Lower lobe of right lung (tissue), 2 donors: ENCODE data around the gene UNC13C. TPM values are rescaled to one million over a fixed set of nuclear protein-coding genes. Genes with fewer than 3 reads are reported as not detected.
"Not testable (repeated sequence)": the region's sequence is repeated elsewhere in the genome, so short reads cannot be mapped to it uniquely, and the experiment has no call there.

Experiments
- ATAC-seq, 2 donors: fragments of 200-7000 bp; cut with Tn5 transposase; one replicate each; pipeline ENCODE4 v1.9.1; 2020 to 2022; ENCODE audit warnings: mild to moderate bottlenecking in 2 of 2, moderate library complexity in 2 of 2
- DNase-seq: peaks from one replicate; pipeline ENCODE4 v3.0.0-alpha.2; 2020
- H3K27ac ChIP-seq: fragments of 200-600 bp; one replicate; pipeline ENCODE4 v1.8.0; 2022
- H3K27me3 ChIP-seq: fragments of 200-600 bp; one replicate; pipeline ENCODE4 v1.8.0; 2022; ENCODE audit warnings: low read depth
- H3K36me3 ChIP-seq: fragments of 200-600 bp; one replicate; pipeline ENCODE4 v1.8.0; 2022; ENCODE audit warnings: mild to moderate bottlenecking
- H3K4me1 ChIP-seq: fragments of 200-600 bp; one replicate; pipeline ENCODE4 v1.8.0; 2022
- H3K4me3 ChIP-seq: fragments of 200-600 bp; one replicate; pipeline ENCODE4 v1.8.0; 2022; ENCODE audit warnings: mild to moderate bottlenecking
- H3K9me3 ChIP-seq: fragments of 200-600 bp; one replicate; pipeline ENCODE4 v1.8.0; 2022
- CTCF ChIP-seq: fragments of 200-600 bp; IDR thresholded peaks from one replicate; pipeline ENCODE4 v1.8.0; 2022; ENCODE audit warnings: antibody characterized with exemption, mild to moderate bottlenecking
- intact Hi-C: fragments of 100-400 bp; cut with DNase I; formaldehyde crosslinking; loops from one replicate; pipeline ENCODE4 v1.11.0; 2022
- total RNA-seq: library from RNA; stranded (reverse); fragmentation: NEBNext Ultra II Directional; extraction: Animal tissue kit (Norgen Biotek cat#: 25700); gene quantifications from one replicate; pipeline ENCODE4 v1.2.1, GENCODE V29; 2021
- donor health status: DM: no; HTN: yes; CAD: no; lungs with severe emphysema.

The UNC13C gene
- total RNA-seq, 1 donor from 2014 or later, result 0.12 TPM

GRCh38 chr15:54410481-54410880, 432.2 kb downstream of the UNC13C start:
- H3K27ac ChIP-seq, result no peak overlapping the region
- no peaks in the 10 kb centered on the region for H3K9me3 ChIP-seq
- ATAC-seq (no peak), DNase-seq (no peak)
- TF ChIP-seq CTCF, result no peak
- no peaks in the 10 kb centered on the region for H3K36me3 ChIP-seq
- H3K4me1 ChIP-seq, result no peaks in the 10 kb centered on the region
- intact Hi-C loops, result no loop called here
- no peak overlapping the region for H3K4me3 ChIP-seq
- H3K27me3 ChIP-seq, result no peaks in the 10 kb centered on the region

- no peaks in the 10 kb centered on the region for H3K4me1 ChIP-seq
- DNase-seq (no peak), ATAC-seq (no peak)
- no peaks in the 10 kb centered on the region for H3K27me3 ChIP-seq
- TF ChIP-seq CTCF, result no peak
- H3K36me3 ChIP-seq, result no peaks in the 10 kb centered on the region
- no peaks in the 10 kb centered on the region for H3K9me3 ChIP-seq
- no peak overlapping the region for H3K4me3 ChIP-seq
- intact Hi-C loops, result no loop called here
- H3K27ac ChIP-seq, result no peak overlapping the region
Measured at GRCh38 chr15:54424171-54424570, 445.9 kb downstream of the UNC13C start.

- TF ChIP-seq CTCF, result no peak
- Histone ChIP-seq H3K27me3 (no peaks in the 10 kb centered on the region), H3K27ac (no peak overlapping the region), H3K4me3 (no peak overlapping the region), H3K36me3 (no peaks in the 10 kb centered on the region), H3K9me3 (no peaks in the 10 kb centered on the region), H3K4me1 (no peaks in the 10 kb centered on the region)
- intact Hi-C loops, result no loop called here
- ATAC-seq (no peak), DNase-seq (no peak)
Measured at GRCh38 chr15:54428596-54428995, 450.4 kb downstream of the UNC13C start.

- H3K9me3 ChIP-seq, result peaks cover 15% of the 10 kb centered on the region
- H3K4me3 ChIP-seq, H3K27ac ChIP-seq, H3K4me1 ChIP-seq, intact Hi-C loops, H3K36me3 ChIP-seq, ATAC-seq, H3K27me3 ChIP-seq: not testable (repeated sequence)
- peak; percentile 24 for DNase-seq
Measured at GRCh38 chr15:54450288-54450687, 472.0 kb downstream of the UNC13C start.

GRCh38 chr15:54456413-54456812, 478.2 kb downstream of the UNC13C start:
- DNase-seq (no peak), ATAC-seq (no peak)
- H3K27ac ChIP-seq, result no peak overlapping the region
- intact Hi-C loops, result no loop called here
- no peaks in the 10 kb centered on the region for H3K36me3 ChIP-seq
- no peaks in the 10 kb centered on the region for H3K27me3 ChIP-seq
- H3K4me3 ChIP-seq, result no peak overlapping the region
- no peaks in the 10 kb centered on the region for H3K4me1 ChIP-seq
- peaks cover 13% of the 10 kb centered on the region for H3K9me3 ChIP-seq
- TF ChIP-seq CTCF, result no peak

GRCh38 chr15:54462511-54462913, 484.3 kb downstream of the UNC13C start:
- intact Hi-C loops, result no loop called here
- ATAC-seq (peak in 1 of 2 donors; percentile 34), DNase-seq (peak; percentile 18)
- no peak overlapping the region for H3K4me3 ChIP-seq
- no peaks in the 10 kb centered on the region for H3K4me1 ChIP-seq
- H3K27me3 ChIP-seq, result no peaks in the 10 kb centered on the region
- H3K36me3 ChIP-seq, result no peaks in the 10 kb centered on the region
- H3K9me3 ChIP-seq, result peaks cover 3% of the 10 kb centered on the region
- no peak overlapping the region for H3K27ac ChIP-seq
- TF ChIP-seq CTCF, result no peak
